ENCODE measurements around the gene UNC79.

GRCh38 chr14:93396456-93396855 is 34.3 kb upstream of the UNC79 start:
- TF ChIP-seq POLR2A (IDR thresholded peaks at IDR 0.05; ENCODE audit: low read depth, low read length): no peak
- TF ChIP-seq TAF1 (IDR thresholded peaks at IDR 0.05; ENCODE audit: borderline replicate concordance, low read depth, low read length): no peak
